ENCODE measurements around the gene ANKH.

DNA sequence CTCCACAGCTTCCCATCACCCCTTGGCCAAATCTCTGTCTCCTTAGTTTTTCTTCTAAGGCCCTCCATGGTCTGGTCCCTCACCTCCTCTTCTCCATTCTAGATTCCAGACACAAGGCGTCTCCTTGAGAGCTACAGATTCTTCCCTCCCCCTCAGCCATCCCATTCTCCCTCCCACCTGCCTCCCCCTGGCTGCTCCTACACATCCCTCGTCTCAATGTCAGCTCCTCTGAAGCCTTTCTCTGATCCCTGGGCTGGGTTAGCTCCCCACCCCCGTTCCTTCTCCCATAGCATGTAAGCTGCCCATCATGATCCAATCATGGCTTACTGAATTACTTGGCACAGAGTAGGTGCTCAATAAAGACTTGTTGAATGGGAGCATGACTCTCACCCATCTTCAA is 69.0 kb downstream of the ANKH start:
- no peak for TF ChIP-seq ZNF274 (IDR thresholded peaks at IDR 0.05; ENCODE audit: insufficient read depth, insufficient read length)
- no peak for TF ChIP-seq CTCF (IDR thresholded peaks at IDR 0.05 in 2 of 3, conservative IDR thresholded peaks at IDR 0.05 in 1 of 3; ENCODE audit: control insufficient read depth in 2 of 3, extremely low read depth in 1 of 3, insufficient read depth in 1 of 3, low read depth in 3 of 3, low read length in 3 of 3)
- TF ChIP-seq POLR2AphosphoS5 (IDR thresholded peaks at IDR 0.05; ENCODE audit: low read length) = no peak
- no peak for TF ChIP-seq YY1 (IDR thresholded peaks at IDR 0.05; ENCODE audit: low read depth, low read length)
- no peak for TF ChIP-seq RFX5 (IDR thresholded peaks at IDR 0.05; ENCODE audit: low read depth, low read length)
- no peak for TF ChIP-seq SRF (IDR thresholded peaks at IDR 0.05; ENCODE audit: low read depth in 2 of 2, low read length in 2 of 2)
- TF ChIP-seq EP300 (IDR thresholded peaks at IDR 0.05; ENCODE audit: borderline replicate concordance in 1 of 2, control insufficient read depth in 1 of 2, low read depth in 2 of 2, low read length in 2 of 2) = no peak
- TF ChIP-seq POLR2A (IDR thresholded peaks at IDR 0.05; ENCODE audit: low read depth, low read length) = no peak
- no peak for TF ChIP-seq ZNF384 (IDR thresholded peaks at IDR 0.05; ENCODE audit: borderline replicate concordance, low read depth, low read length)
- no peak for TF ChIP-seq NRF1 (conservative IDR thresholded peaks at IDR 0.05; ENCODE audit: low read depth, low read length)
- no peak for TF ChIP-seq ZNF217 (IDR thresholded peaks at IDR 0.05)
- no peak for TF ChIP-seq RELA (IDR thresholded peaks at IDR 0.05; ENCODE audit: borderline replicate concordance, partially characterized antibody)
- TF ChIP-seq TCF3 (IDR thresholded peaks at IDR 0.05; ENCODE audit: borderline replicate concordance, insufficient read depth, low read depth, low read length) = no peak

Measured in GM12878 (cell line).